ENCODE results near the gene NME9. TPM values are rescaled to one million over a fixed set of nuclear protein-coding genes. Genes with fewer than 3 reads are reported as not detected.

The NME9 gene
- polyA plus RNA-seq, 1 donor, result 1.4 TPM

GRCh38 chr3:138362538-138362937 is 32.9 kb upstream of the NME9 start:
- no CpG with 5 or more reads among the region's 7 CpGs for WGBS (ENCODE audit: insufficient coverage, low lambda C conversion rate)
- Histone ChIP-seq H3K9me3 (ENCODE audit: control insufficient read depth, low read depth, low read length) (no peaks in the 10 kb centered on the region), H3K27ac (ENCODE audit: low read length) (no peak overlapping the region), H3K4me3 (ENCODE audit: low read length) (no peak overlapping the region), H3K27me3 (ENCODE audit: control insufficient read depth, insufficient read depth, low read length) (no peaks in the 10 kb centered on the region), H3K4me1 (ENCODE audit: control insufficient read depth, insufficient read depth, low read length) (no peaks in the 10 kb centered on the region), H3K36me3 (ENCODE audit: control insufficient read depth, insufficient read depth, low read length) (no peaks in the 10 kb centered on the region)
- no peak for DNase-seq

DNA sequence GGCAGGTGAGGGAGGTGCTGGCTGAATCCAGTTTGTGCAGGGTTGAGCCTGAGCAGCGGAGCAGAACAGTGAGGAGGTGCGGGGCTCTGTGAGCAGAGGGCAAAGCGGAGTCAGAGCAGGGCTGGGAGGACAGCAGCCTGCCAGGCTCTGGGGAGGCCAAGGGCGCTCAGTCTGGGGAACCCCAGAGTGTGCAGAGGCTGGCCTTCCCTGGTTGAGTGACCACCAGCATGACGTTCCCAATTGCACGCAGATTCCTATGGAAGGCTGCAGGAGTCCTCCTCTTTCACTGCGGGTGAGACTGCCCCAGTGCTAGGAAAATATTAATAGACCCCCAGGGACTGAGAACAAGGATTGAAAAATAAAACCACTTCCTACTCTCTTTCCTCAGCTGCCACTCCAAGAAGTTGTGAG is 31.9 kb upstream of the NME9 start:
- no CpG with 5 or more reads among the region's 7 CpGs for WGBS (ENCODE audit: insufficient coverage, low lambda C conversion rate)
- Histone ChIP-seq H3K4me1 (ENCODE audit: control insufficient read depth, insufficient read depth, low read length) (no peaks in the 10 kb centered on the region), H3K27ac (ENCODE audit: low read length) (no peak overlapping the region), H3K27me3 (ENCODE audit: control insufficient read depth, insufficient read depth, low read length) (no peaks in the 10 kb centered on the region), H3K9me3 (ENCODE audit: control insufficient read depth, low read depth, low read length) (no peaks in the 10 kb centered on the region), H3K36me3 (ENCODE audit: control insufficient read depth, insufficient read depth, low read length) (no peaks in the 10 kb centered on the region), H3K4me3 (ENCODE audit: low read length) (no peak overlapping the region)
- no peak for DNase-seq

DNA sequence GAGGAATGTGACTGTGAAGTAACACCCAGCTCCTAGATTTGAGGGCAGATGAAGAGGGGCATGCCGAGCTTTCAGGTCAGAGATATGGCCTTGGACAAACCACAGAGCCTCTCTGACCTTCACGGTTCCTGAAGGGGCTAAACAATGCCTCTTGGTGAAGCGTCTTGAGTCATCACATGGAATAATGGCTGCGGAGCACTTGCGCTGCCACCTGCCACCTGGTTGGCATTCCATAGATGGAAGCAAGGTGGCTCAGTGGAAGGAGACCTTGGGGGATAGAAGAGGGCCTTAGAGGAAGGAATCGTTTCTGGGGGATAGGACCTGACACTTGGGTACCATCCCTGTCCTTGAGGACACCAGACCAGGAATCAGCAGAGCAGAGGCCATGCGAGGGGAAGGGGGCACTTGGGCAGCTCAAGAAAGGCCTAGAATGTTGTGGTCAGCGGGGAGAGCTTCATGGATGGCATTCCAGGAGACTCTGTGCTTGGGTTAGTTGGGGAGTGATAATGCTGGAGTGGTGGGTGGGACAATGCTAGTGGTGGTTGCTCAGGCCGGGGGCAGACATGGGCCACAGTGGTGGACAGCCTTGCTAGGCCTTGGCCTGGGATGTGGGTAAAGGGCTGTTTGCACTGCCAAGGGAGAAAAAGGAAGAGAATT is 31.3 kb upstream of the NME9 start:
- Histone ChIP-seq H3K4me1 (ENCODE audit: control insufficient read depth, insufficient read depth, low read length) (no peaks in the 10 kb centered on the region), H3K4me3 (ENCODE audit: low read length) (no peak overlapping the region), H3K27me3 (ENCODE audit: control insufficient read depth, insufficient read depth, low read length) (no peaks in the 10 kb centered on the region), H3K36me3 (ENCODE audit: control insufficient read depth, insufficient read depth, low read length) (no peaks in the 10 kb centered on the region), H3K9me3 (ENCODE audit: control insufficient read depth, low read depth, low read length) (no peaks in the 10 kb centered on the region), H3K27ac (ENCODE audit: low read length) (no peak overlapping the region)
- no CpG with 5 or more reads among the region's 9 CpGs for WGBS (ENCODE audit: insufficient coverage, low lambda C conversion rate)
- DNase-seq, result no peak

DNA sequence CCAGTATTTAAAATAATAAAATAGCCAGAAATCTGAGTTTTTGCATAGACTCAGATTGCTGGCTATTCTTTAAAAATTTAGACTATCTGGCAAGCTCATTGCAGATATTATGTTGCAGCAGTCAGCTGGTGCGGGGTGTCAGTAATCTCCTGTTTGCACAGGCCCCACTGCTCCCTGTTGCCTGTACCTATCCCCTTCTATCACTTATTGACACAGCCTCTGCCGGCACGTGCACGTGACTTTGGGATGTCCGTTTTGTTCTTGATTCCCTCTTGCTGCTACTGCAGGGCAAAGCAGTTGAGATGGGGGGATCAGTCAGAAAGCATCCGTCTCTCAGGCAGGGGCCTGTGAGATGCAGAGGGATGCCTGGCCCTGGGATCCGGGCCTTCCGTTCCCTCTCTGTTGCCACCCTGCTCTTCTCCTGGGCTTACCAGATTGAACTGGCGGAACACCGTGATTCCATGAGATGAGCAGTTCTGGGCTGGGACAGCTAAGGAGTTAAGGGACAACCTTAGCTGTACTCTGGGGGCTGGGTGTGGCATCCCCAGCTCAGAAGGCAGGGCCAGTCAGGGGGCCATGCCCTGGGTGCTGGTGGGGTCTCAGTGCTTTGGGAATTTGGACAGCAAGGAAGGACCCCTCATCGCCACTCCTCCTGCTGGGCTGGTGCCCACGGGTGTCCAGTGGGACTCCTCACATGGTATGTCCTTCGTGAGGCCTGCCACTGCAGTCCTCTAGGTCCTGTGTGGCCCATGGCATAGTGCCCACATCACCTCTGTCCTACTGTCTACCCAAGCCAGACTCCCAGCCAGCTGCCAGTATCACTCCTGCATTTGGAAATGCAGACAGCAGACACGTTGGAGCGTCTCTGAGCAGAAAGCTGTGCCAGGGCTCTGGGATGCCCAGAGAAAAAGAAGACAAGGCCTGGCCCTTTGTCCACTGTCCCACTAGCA is 30.5 kb upstream of the NME9 start:
- no peaks in the 10 kb centered on the region for H3K27me3 ChIP-seq (ENCODE audit: control insufficient read depth, insufficient read depth, low read length)
- no peaks in the 10 kb centered on the region for H3K36me3 ChIP-seq (ENCODE audit: control insufficient read depth, insufficient read depth, low read length)
- no peak for DNase-seq
- H3K27ac ChIP-seq (ENCODE audit: low read length), result no peak overlapping the region
- H3K4me3 ChIP-seq (ENCODE audit: low read length), result no peak overlapping the region
- no peaks in the 10 kb centered on the region for H3K9me3 ChIP-seq (ENCODE audit: control insufficient read depth, low read depth, low read length)
- no CpG with 5 or more reads among the region's 15 CpGs for WGBS (ENCODE audit: insufficient coverage, low lambda C conversion rate)
- H3K4me1 ChIP-seq (ENCODE audit: control insufficient read depth, insufficient read depth, low read length), result no peaks in the 10 kb centered on the region

DNA sequence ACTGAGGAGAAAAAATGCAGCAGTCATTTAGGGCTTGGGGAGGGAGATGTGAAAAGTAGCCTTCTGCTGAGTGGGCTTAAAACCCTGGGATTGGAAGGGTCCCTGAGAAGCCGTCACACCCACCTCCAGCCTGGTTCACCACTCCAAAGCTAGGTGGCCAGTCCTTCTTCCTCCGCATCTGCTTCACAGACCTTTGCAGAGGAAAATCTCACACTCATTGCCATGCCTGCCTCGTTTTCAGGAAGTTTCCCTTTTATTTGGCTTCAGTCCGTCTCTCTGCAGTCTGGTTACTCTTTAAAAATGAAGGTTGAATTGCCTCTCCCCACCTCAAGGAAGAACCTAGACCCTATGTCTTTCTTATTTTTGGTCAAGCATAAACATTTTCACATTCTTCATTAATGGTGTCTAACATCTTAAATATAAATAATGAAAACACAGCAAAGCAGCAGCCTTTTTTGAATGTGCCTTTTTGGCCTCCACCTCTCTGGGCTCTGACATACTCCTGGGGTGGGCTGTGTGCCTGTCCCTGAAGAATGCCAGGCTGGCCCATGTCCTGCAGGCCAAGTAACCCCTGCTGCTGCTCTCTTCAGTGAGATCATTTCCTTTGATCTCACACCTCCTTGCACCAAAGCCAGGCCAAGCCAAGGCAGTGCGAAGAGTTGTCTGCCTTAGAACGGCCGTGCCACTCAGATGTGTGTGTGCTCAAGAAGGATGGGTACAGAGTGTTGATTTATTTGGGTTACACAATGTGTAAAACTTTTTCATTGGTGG is 29.7 kb upstream of the NME9 start:
- no peaks in the 10 kb centered on the region for H3K4me1 ChIP-seq (ENCODE audit: control insufficient read depth, insufficient read depth, low read length)
- H3K27ac ChIP-seq (ENCODE audit: low read length), result no peak overlapping the region
- no peaks in the 10 kb centered on the region for H3K36me3 ChIP-seq (ENCODE audit: control insufficient read depth, insufficient read depth, low read length)
- no peak overlapping the region for H3K4me3 ChIP-seq (ENCODE audit: low read length)
- 33% methylated on average over 1 of the region's 7 CpGs for WGBS (ENCODE audit: insufficient coverage, low lambda C conversion rate)
- H3K9me3 ChIP-seq (ENCODE audit: control insufficient read depth, low read depth, low read length), result no peaks in the 10 kb centered on the region
- no peak for DNase-seq
- H3K27me3 ChIP-seq (ENCODE audit: control insufficient read depth, insufficient read depth, low read length), result no peaks in the 10 kb centered on the region

- no peaks in the 10 kb centered on the region for H3K9me3 ChIP-seq (ENCODE audit: control insufficient read depth, low read depth, low read length)
- H3K27ac ChIP-seq (ENCODE audit: low read length), result no peak overlapping the region
- no peak for DNase-seq
These were observed 27.2 kb upstream of the NME9 start for GRCh38 chr3:138356730-138357405.

DNA sequence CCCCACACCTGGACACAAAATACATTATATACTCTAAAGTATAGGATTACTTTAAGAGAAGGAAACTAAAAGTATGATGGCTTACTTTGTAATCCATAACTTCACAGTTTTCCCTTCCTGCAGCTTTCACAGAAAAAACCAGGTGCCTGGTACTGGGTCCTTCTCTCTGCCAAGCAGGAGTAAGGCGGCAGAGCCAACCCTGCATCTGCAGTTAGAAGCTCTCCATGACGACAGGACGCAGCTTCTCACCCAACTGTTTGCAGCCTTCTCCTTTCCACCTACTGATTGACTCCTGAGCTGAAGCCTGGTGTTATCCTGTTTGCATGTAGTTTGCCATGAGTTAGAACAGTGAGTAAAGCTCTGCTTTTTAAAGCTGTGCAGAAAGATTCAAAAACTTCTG is 25.4 kb upstream of the NME9 start:
- no peaks in the 10 kb centered on the region for H3K9me3 ChIP-seq (ENCODE audit: control insufficient read depth, low read depth, low read length)

More at GRCh38 chr3:138356730-138357405, 27.2 kb upstream of the NME9 start:
- H3K4me3 ChIP-seq (ENCODE audit: low read length), result no peak overlapping the region
- no CpG with 5 or more reads among the region's 7 CpGs for WGBS (ENCODE audit: insufficient coverage, low lambda C conversion rate)
- H3K4me1 ChIP-seq (ENCODE audit: control insufficient read depth, insufficient read depth, low read length), result no peaks in the 10 kb centered on the region
- H3K36me3 ChIP-seq (ENCODE audit: control insufficient read depth, insufficient read depth, low read length), result no peaks in the 10 kb centered on the region
- no peaks in the 10 kb centered on the region for H3K27me3 ChIP-seq (ENCODE audit: control insufficient read depth, insufficient read depth, low read length)

DNA sequence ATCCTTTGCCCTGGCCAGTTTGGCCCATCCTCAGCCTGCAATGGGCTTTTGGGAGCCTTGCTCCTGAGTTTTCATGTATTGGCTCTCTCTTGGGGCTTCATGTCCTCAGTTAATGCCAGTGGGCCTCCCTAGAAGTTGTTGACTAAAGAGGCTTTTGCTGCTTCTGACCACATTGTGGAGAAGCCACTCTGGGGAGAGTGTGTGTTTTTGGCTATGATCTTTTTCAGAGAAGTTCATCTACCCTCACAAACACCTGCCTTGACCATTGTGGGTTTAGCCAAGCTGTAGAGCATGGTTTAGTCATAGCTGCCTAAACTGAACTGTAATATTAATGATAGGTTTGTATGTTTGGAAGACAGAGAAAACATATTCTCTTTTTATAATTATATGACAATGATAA is 24.7 kb upstream of the NME9 start:
- no peak for DNase-seq
- Histone ChIP-seq H3K4me3 (ENCODE audit: low read length) (no peak overlapping the region), H3K4me1 (ENCODE audit: control insufficient read depth, insufficient read depth, low read length) (no peaks in the 10 kb centered on the region), H3K27ac (ENCODE audit: low read length) (no peak overlapping the region), H3K27me3 (ENCODE audit: control insufficient read depth, insufficient read depth, low read length) (peaks cover 15% of the 10 kb centered on the region), H3K36me3 (ENCODE audit: control insufficient read depth, insufficient read depth, low read length) (no peaks in the 10 kb centered on the region), H3K9me3 (ENCODE audit: control insufficient read depth, low read depth, low read length) (no peaks in the 10 kb centered on the region)

More for the DNA sequence above, 25.4 kb upstream of the NME9 start:
- Histone ChIP-seq H3K4me1 (ENCODE audit: control insufficient read depth, insufficient read depth, low read length) (no peaks in the 10 kb centered on the region), H3K27ac (ENCODE audit: low read length) (no peak overlapping the region), H3K36me3 (ENCODE audit: control insufficient read depth, insufficient read depth, low read length) (no peaks in the 10 kb centered on the region), H3K4me3 (ENCODE audit: low read length) (no peak overlapping the region), H3K27me3 (ENCODE audit: control insufficient read depth, insufficient read depth, low read length) (peaks cover 9% of the 10 kb centered on the region)
- DNase-seq, result no peak
- no CpG with 5 or more reads among the region's 3 CpGs for WGBS (ENCODE audit: insufficient coverage, low lambda C conversion rate)

GRCh38 chr3:138351916-138352550 is 22.4 kb upstream of the NME9 start:
- Histone ChIP-seq H3K4me3 (ENCODE audit: low read length) (no peak overlapping the region), H3K36me3 (ENCODE audit: control insufficient read depth, insufficient read depth, low read length) (no peaks in the 10 kb centered on the region), H3K4me1 (ENCODE audit: control insufficient read depth, insufficient read depth, low read length) (no peaks in the 10 kb centered on the region), H3K27ac (ENCODE audit: low read length) (no peak overlapping the region), H3K9me3 (ENCODE audit: control insufficient read depth, low read depth, low read length) (no peaks in the 10 kb centered on the region), H3K27me3 (ENCODE audit: control insufficient read depth, insufficient read depth, low read length) (peaks cover 26% of the 10 kb centered on the region)
- WGBS (ENCODE audit: insufficient coverage, low lambda C conversion rate), result no CpG with 5 or more reads among the region's 5 CpGs
- no peak for DNase-seq

DNA sequence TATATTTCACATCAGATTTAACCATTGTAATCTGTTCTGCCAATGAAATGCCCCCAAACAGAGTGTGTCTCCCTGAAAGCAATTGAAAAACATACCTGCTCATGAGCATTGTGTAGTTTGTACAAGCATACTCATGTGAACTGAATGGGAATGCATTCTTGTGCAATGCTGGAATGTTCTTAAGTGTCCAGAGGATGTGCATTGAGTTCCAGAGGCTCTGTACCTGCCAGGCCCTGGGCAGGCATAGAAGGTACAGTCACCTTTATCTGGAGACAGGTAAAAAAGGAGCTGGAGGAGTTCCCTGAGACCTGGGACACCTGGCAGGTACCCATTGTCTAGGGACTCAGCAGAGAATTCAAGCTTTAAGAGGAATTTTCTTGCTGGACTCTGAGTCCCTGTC is 21.5 kb upstream of the NME9 start:
- Histone ChIP-seq H3K9me3 (ENCODE audit: control insufficient read depth, low read depth, low read length) (no peaks in the 10 kb centered on the region), H3K4me3 (ENCODE audit: low read length) (no peak overlapping the region), H3K36me3 (ENCODE audit: control insufficient read depth, insufficient read depth, low read length) (no peaks in the 10 kb centered on the region), H3K27ac (ENCODE audit: low read length) (no peak overlapping the region), H3K27me3 (ENCODE audit: control insufficient read depth, insufficient read depth, low read length) (peaks cover 34% of the 10 kb centered on the region), H3K4me1 (ENCODE audit: control insufficient read depth, insufficient read depth, low read length) (no peaks in the 10 kb centered on the region)
- no peak for DNase-seq
